ENCODE results near the gene EEIG1.

DNA sequence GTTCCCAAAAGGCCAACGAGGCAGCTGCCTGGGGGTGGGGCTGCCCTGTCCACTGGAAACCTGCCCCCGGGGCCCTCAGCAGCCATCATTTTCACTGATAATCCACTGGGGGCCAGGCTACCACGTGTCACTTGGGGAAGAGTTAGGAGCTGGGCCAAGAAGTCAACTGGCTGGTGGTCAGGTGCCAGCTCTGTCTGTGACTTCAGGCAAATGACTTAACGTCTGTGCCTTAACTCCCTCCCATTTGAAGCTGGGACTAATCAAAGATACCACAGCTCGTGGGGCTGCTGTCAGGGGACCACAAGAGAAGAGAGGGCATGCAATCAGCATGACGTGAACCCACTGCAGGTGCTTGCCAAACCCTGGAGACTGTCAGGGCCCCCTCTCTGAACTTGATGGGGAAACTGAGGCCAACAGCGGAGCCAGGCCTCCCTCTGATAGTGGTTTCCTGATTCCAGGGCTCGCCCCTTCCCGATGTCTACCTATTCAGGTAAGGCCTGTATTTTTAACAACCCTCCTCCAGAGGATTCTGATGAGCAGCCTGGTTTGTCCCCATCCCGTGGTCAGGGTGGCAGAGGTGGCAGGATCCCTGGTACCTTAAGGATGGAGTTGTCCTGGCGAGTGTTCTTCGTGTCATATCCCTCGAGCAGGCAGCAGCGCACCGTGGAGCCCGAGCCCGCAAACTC, 30.8 kb downstream of the EEIG1 start:
- TF ChIP-seq EZH2 (IDR thresholded peaks at IDR 0.05; ENCODE audit: insufficient read depth, poor library complexity, severe bottlenecking) (no peak), EZH2phosphoT487 (IDR thresholded peaks at IDR 0.05; ENCODE audit: insufficient read depth, low read depth) (no peak)

Measured in GM23248 (cell line).